Ishikawa (cell line): ENCODE measurements around the gene ACCS.

Source experiments
- CREB1 ChIP-seq: IDR thresholded peaks from 2 replicates; pipeline ENCODE4 v1.6.1; 2012; ENCODE audit warnings: low read depth
- EGR1 ChIP-seq: IDR thresholded peaks from 2 replicates; pipeline ENCODE4 v1.6.1; 2012
- EP300 ChIP-seq: IDR thresholded peaks from 2 replicates; pipeline ENCODE4 v1.6.1; 2012; ENCODE audit warnings: borderline replicate concordance
- MAX ChIP-seq: IDR thresholded peaks from 2 replicates; pipeline ENCODE4 v1.6.1; 2012
- REST ChIP-seq: IDR thresholded peaks from 2 replicates; pipeline ENCODE4 v1.6.1; 2012; ENCODE audit warnings: low read depth, mild to moderate bottlenecking
- TAF1 ChIP-seq: IDR thresholded peaks from 2 replicates; pipeline ENCODE4 v1.6.1; 2012; ENCODE audit warnings: low read depth, mild to moderate bottlenecking

- TF ChIP-seq EGR1, result no peak
- TF ChIP-seq EP300, result no peak
- no peak for TF ChIP-seq MAX
- no peak for TF ChIP-seq CREB1
- no peak for TF ChIP-seq REST
- no peak for TF ChIP-seq TAF1
Measured at GRCh38 chr11:44028816-44029506, 37.1 kb upstream of the ACCS start.
